Ascending aorta (tissue), 2 donors: Measurements from ENCODE around the gene OSBPL10. TPM values are rescaled to one million over a fixed set of nuclear protein-coding genes. Genes with fewer than 3 reads are reported as not detected.

Experiments used
- DNase-seq, 2 donors: peaks; one replicate each; pipeline ENCODE4 v3.0.0-alpha.2; 2019; ENCODE audit warnings: low spot score in 2 of 2
- H3K27ac ChIP-seq, 2 donors: fragments of 200-600 bp; sonication (generic); one replicate each; pipeline ENCODE4 v1.5.1; 2016 to 2017; ENCODE audit warnings: mild to moderate bottlenecking in 1 of 2
- H3K27me3 ChIP-seq: fragments of 200-600 bp; sonication (generic); one replicate; pipeline ENCODE4 v1.5.1; 2017
- H3K36me3 ChIP-seq, 2 donors: fragments of 200-600 bp; sonication (generic); one replicate each; pipeline ENCODE4 v1.5.1; 2016
- H3K4me1 ChIP-seq, 2 donors: fragments of 200-600 bp; sonication (generic); one replicate each; pipeline ENCODE4 v1.5.1; 2016 to 2017; ENCODE audit warnings: mild to moderate bottlenecking in 1 of 2
- H3K4me3 ChIP-seq, 2 donors: fragments of 200-600 bp; sonication (generic); one replicate each; pipeline ENCODE4 v1.5.1; 2016 to 2017; ENCODE audit warnings: mild to moderate bottlenecking in 1 of 2
- H3K9me3 ChIP-seq, 2 donors: fragments of 200-600 bp; sonication (generic); one replicate each; pipeline ENCODE4 v1.5.1; 2016
- CTCF ChIP-seq, 3 experiments: fragments of 200-600 bp in 2 of 3; fragments of 450-650 bp in 1 of 3; sonication (generic) in 2 of 3; IDR thresholded peaks; one replicate each; pipeline ENCODE4 v1.5.1; 2016 to 2019; ENCODE audit warnings: antibody characterized with exemption in 3 of 3, mild to moderate bottlenecking in 1 of 3, moderate library complexity in 1 of 3
- intact Hi-C: fragments of 100-400 bp; cut with DNase I; formaldehyde crosslinking; loops from one replicate; pipeline ENCODE4 v1.15.1; 2023
- total RNA-seq: library from RNA; depleted of rRNA; stranded (reverse); fragments of >200 nt; gene quantifications from one replicate; pipeline ENCODE4 v1.1.0, GENCODE V29; 2016

The OSBPL10 gene
- total RNA-seq, 1 donor from 2014 or later, result 169 TPM

- Histone ChIP-seq H3K27ac (no peak overlapping the region), H3K36me3 (no peaks in the 10 kb centered on the region), H3K4me3 (no peak overlapping the region), H3K9me3 (peaks cover 0 to 3% of the 10 kb centered on the region in 2 donors), H3K4me1 (no peaks in the 10 kb centered on the region), H3K27me3 (no peaks in the 10 kb centered on the region)
- DNase-seq, result no peak
- no peak for TF ChIP-seq CTCF (IDR thresholded peaks at IDR 0.05)
- intact Hi-C loops, result no loop called here
Observed at GRCh38 chr3:31947162-31947561, 33.9 kb downstream of the OSBPL10 start.

- Histone ChIP-seq H3K9me3 (peaks cover 0 to 3% of the 10 kb centered on the region in 2 donors), H3K4me1 (no peaks in the 10 kb centered on the region), H3K36me3 (no peaks in the 10 kb centered on the region), H3K4me3 (no peak overlapping the region), H3K27me3 (no peaks in the 10 kb centered on the region), H3K27ac (no peak overlapping the region)
- no peak for TF ChIP-seq CTCF (IDR thresholded peaks at IDR 0.05)
- no peak for DNase-seq
- intact Hi-C loops, result no loop called here
Observed at GRCh38 chr3:31946484-31947081, 34.5 kb downstream of the OSBPL10 start.

- H3K9me3 ChIP-seq, result peaks cover 0 to 3% of the 10 kb centered on the region in 2 donors
- intact Hi-C loops, result no loop called here
- H3K4me3 ChIP-seq, result no peak overlapping the region
- no peak for DNase-seq
- H3K27me3 ChIP-seq, result no peaks in the 10 kb centered on the region
- H3K4me1 ChIP-seq, result no peaks in the 10 kb centered on the region
- H3K36me3 ChIP-seq, result no peaks in the 10 kb centered on the region
- no peak overlapping the region for H3K27ac ChIP-seq
- no peak for TF ChIP-seq CTCF (IDR thresholded peaks at IDR 0.05)
Observed at GRCh38 chr3:31945738-31946052, 35.4 kb downstream of the OSBPL10 start.

- Histone ChIP-seq H3K27me3 (no peaks in the 10 kb centered on the region), H3K36me3 (no peaks in the 10 kb centered on the region), H3K27ac (no peak overlapping the region), H3K4me1 (no peaks in the 10 kb centered on the region), H3K9me3 (peaks cover 0 to 3% of the 10 kb centered on the region in 2 donors), H3K4me3 (no peak overlapping the region)
- intact Hi-C loops, result no loop called here
- no peak for TF ChIP-seq CTCF (IDR thresholded peaks at IDR 0.05)
- DNase-seq, result no peak
Observed at GRCh38 chr3:31943041-31943440, 38.0 kb downstream of the OSBPL10 start.

- DNase-seq, result no peak
- H3K4me1 ChIP-seq, result no peaks in the 10 kb centered on the region
- H3K4me3 ChIP-seq, result no peak overlapping the region
- no peaks in the 10 kb centered on the region for H3K36me3 ChIP-seq
- intact Hi-C loops, result no loop called here
- TF ChIP-seq CTCF (IDR thresholded peaks at IDR 0.05), result no peak
- H3K9me3 ChIP-seq, result peaks cover 0 to 3% of the 10 kb centered on the region in 2 donors
- H3K27me3 ChIP-seq, result no peaks in the 10 kb centered on the region
- H3K27ac ChIP-seq, result no peak overlapping the region
Observed at GRCh38 chr3:31942446-31942845, 38.6 kb downstream of the OSBPL10 start.

GRCh38 chr3:31937225-31937624, 43.8 kb downstream of the OSBPL10 start:
- no peak overlapping the region for H3K27ac ChIP-seq
- H3K27me3 ChIP-seq, result no peaks in the 10 kb centered on the region
- H3K4me1 ChIP-seq, result peaks cover 0 to 10% of the 10 kb centered on the region in 2 donors
- no peaks in the 10 kb centered on the region for H3K9me3 ChIP-seq
- no peak for DNase-seq
- intact Hi-C loops, result no loop called here
- H3K4me3 ChIP-seq, result no peak overlapping the region
- H3K36me3 ChIP-seq, result no peaks in the 10 kb centered on the region
- no peak for TF ChIP-seq CTCF (IDR thresholded peaks at IDR 0.05)
